NCI-H2029 (cell line): Measurements from ENCODE around the gene LRMDA.

Experiments
- DNase-seq: peaks from one replicate; lab custom pipeline; 2025; lab: John Stamatoyannopoulos, UW

LRMDA gene

GRCh38 chr10:75542084-75542483 is 110.7 kb downstream of the LRMDA start:
- DNase-seq = no peak

DNA sequence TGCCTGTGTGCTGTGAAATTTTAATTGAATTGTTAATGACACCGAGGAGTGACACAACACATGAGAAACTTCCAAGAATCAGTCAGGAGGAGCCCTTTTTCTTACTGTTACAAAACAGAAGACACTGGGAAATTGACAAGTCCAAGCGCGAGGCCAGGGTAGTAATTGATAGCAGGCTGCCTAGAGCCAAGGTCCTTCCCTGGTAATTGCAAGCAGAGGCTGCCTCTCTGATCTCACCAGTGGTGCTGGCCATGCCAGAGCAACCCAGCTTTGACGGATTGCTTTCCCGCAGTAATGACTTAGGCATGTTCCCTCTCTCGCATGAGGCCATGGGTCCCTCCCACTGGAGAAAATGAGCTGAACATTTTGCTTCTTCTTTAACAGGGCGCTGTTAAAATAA is 111.5 kb downstream of the LRMDA start:
- DNase-seq = no peak

- no peak for DNase-seq
Observed at GRCh38 chr10:75544386-75544785, 113.0 kb downstream of the LRMDA start.

DNA sequence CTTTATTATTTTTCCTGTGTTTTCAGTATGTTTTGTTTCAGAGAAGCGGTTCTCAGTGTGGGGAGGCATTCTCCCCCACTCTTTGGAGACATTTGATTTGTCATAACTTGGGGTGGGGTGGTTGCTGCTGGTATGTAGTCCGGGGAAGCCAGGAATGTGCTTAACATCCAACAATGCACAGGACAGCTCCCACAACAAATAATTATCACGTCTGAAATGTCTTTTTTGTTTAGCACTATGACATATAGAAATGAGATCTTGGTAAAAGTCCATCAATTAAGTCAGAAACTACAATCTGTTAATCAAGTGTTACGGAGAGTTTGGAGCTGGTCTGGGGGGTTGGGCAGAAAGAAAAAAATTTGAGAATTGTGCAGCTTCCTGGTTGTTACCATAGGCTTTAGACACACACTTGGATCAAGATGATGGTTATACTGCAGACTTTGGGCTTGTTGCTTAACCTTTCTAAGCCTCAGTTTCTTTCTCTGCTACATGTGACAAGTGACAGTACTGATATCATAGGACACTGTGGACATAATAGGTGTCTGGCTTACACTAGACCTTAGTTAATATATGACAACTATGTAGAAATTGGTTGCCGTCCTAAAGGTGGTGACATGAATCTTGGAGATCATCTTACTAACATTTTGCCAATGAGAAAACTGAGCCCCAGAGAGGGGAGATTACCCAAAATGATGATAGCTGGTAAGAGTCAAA is 113.7 kb downstream of the LRMDA start:
- no peak for DNase-seq

DNA sequence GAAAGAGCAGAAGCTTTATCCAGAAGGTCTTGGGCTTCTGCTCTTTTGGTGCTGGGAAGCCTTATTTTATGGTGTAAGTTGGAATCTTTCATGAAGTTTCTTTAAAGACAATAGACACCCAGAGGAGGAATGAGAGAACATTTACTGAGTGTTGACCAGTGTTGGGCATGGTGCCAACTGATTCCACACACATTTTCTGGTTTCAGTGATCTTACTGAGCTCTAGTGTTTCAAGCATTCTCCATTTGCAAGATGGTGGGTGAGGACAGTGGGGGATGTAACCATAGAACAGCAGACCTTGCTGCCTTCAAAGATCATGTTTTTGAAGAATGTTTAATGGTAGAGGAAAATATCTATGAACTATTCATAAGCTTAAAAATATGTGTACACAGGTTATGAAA is 114.6 kb downstream of the LRMDA start:
- no peak for DNase-seq

- DNase-seq = no peak
Observed at GRCh38 chr10:75547391-75548298, 116.2 kb downstream of the LRMDA start.

GRCh38 chr10:75548356-75548755 is 116.9 kb downstream of the LRMDA start:
- DNase-seq = no peak

GRCh38 chr10:75550191-75550590 is 118.8 kb downstream of the LRMDA start:
- no peak for DNase-seq

GRCh38 chr10:75552171-75552570 is 120.7 kb downstream of the LRMDA start:
- no peak for DNase-seq

DNA sequence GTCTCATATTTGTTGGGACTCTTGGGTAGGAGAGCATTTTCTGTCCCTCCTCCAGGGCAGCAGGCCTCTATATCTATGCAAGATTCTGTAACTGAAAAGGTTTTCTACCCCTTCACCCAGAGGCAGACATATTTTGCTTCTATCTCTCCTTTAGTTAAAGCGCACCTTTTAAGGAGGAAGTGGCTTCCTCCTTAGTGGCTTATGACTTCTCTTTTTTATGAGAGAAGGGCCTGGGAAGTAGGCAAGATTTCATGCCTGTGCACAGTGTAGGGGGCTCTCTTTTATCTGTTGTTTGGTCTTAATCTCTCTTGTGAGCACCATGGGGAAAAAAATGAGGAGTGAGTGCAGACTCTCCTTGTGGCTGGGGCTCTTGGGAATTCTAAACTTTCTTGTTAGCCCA is 122.1 kb downstream of the LRMDA start:
- no peak for DNase-seq

DNA sequence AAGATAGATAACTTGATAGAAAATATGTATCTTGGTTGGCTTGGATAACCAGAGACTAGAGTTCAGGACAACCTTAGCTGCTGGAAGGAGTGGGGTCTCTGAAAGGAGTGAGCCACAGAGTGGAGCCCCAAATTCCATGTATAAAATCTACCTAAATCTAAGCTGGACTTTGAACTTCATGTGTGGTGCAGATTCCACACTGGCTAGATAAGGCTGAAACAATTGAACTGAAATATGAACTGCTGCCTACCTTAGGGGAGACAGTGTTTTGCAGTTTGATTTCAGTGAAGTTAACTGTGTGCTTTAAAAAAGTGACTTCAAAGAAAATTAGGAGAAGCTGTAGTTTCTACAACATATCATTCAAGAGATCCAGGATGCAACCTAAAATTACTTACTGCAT is 123.9 kb downstream of the LRMDA start:
- no peak for DNase-seq

DNA sequence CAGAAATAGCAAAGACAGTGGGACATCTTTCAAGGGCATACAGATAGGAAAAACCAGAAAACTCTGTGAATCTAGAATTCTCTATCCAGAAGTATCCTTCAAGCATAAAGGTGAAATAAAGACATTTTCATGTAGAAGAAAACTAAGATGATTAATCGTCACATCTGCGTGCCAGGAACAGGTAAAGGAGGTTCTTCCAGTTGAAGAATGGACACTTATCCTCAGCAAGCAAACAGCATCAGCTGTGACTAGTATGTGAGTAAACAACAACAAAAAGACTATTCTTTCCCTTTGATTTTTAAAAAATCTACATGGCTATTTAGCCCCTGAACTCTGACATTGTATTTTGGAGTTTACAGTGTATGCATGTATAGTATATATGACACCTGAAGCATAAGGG is 124.9 kb downstream of the LRMDA start:
- no peak for DNase-seq

DNA sequence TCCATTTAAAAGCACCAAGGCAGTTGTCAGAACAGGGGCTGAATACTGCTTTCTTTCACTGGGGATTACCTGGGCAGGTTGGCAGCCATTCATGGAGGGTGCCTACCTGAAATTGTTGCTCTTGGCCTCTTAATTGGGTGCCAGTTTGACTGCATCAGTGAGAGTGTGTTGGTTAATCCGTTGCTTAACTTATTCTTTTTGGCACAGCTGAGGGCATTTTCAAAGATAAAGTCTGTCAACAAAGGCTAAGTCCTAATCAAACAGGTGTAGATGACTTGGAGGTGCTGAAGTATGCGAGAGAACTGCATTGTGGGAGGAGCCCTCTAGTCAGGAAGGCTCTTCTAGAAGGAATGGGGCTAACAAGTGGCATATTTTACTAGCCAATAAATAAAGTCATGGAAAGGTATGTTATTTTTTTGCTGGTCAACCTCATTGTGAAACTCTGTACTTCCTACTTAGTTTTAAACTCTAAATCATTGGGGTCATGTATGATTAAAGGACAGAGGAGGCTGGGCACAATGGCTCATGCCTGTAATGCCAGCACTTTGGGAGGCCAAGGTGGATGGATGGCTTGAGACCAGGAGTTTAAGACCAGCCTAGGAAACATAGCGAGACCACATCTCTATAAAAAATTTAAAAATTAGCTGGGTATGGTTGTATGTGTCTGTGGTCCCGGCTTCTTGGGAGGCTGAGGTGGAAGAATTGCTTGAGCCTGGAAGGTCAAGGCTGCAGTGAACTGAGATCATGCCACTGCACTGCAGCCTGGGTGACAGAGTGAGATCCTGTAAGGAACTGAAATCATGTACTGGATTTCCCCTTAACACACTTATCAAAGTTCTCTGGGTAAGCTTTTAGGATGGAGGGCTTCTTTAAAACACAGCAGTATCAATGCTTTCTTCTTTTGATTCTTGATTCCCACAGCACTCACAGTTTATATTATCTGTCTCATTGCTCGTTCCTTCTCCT is 134.1 kb downstream of the LRMDA start:
- DNase-seq = no peak

- DNase-seq = no peak
Observed at GRCh38 chr10:75568450-75569130, 137.2 kb downstream of the LRMDA start.

DNA sequence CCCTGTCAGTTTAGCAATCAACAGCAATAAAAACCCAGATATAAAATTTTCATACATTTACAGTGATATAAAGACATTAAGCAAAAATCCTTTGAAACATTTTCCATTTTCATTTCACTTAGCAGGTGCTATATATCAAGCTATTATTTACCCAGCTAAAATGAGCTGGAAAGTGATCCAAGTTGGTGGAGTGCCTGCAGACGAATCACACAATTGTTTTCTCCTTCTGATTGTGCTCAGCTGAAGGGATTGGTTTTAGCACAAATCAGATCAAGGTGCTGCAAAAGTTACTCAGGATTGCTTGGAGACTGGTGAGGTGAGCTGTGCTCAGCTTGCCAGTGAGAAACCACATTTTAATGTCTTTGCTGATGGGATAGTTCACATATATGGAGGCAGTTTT is 138.1 kb downstream of the LRMDA start:
- DNase-seq = no peak

DNA sequence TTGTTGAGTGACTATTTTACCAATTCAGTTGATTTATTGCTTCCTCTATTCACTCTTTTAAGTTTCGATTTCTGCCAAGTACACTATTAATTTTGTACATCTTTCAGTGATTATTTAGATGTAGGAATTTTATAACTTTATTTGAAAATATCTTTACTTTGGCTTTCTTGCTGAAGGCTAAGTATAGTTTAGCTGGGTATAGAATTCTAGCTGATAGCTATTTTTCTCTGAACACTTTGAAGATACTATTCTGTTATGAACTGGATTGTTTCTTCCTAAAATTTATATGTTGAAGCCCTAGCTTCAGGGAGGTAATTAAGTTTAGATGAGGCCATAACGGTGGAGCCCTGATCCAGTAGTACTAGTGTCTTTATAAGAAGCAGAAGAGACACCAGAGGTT is 141.1 kb downstream of the LRMDA start:
- DNase-seq = no peak

DNA sequence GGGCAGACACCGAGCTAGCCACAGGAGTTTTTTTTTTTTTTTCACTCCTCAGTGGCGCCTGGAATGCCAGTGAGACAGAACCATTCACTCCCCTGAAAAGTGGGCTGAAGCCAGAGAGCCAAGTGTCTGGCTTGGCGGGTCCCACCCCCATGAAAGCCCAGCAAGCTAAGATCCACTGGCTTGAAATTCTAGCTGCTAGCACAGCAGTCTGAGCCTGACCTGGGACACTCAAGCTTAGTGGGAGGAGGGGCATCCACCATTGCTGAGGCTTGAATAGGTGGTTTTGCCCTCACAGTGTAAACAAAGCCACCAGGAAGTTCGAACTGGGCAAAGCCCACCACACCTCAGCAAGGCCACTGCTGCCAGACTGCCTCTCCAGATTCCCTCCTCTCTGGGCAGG is 144.5 kb downstream of the LRMDA start:
- peak; percentile 11 for DNase-seq

DNA sequence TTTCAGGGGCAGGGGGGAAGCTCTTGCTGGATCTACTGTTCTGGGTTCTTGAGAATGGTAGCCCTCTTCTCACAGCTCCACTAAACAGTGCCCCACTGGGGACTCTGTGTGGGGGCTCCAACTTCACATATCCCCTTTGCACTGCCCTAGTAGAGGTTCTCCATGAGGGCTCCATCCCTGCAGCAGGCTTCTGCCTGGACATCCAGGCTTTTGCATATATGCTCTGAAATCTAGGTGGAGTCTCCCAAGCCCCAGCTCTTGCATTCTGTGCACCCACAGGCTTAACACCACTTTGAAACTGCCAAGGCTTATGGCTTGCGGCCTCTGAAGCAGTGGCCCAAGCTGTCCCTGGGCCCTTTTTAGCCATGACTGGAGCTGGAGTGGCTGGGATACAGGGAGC is 150.7 kb downstream of the LRMDA start:
- no peak for DNase-seq

DNA sequence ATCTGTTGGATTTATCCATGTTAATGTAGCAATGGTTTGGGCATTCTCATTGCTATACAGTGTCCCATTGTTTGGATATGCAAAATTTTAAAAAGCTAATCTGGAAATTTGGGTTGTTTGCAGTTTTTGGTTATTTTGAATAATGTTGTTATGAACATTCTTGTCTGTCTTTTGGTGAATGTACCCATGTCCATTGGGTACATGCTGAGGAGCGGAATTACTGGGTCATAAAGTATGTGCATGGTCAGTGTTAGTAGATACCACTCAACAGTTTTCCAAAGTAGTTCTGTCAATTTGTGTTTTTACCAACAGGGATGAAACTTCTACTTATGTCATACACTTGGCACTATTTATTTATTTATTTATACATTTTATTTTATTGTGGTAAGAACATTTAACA is 153.9 kb downstream of the LRMDA start:
- DNase-seq = no peak

GRCh38 chr10:75586814-75587213 is 155.4 kb downstream of the LRMDA start:
- DNase-seq = no peak

- no peak for DNase-seq
Observed at GRCh38 chr10:75588031-75588430, 156.6 kb downstream of the LRMDA start.
